ENCODE data around the gene TNFSF9. TPM values are rescaled to one million over a fixed set of nuclear protein-coding genes. Genes with fewer than 3 reads are reported as not detected.
A peak's percentile ranks its signal among the peaks of the same experiment; 100 is the strongest.

TNFSF9 gene
- total RNA-seq, 4 donors from 2014 or later: 1.1 to 1.8 TPM; not detected in 2

DNA sequence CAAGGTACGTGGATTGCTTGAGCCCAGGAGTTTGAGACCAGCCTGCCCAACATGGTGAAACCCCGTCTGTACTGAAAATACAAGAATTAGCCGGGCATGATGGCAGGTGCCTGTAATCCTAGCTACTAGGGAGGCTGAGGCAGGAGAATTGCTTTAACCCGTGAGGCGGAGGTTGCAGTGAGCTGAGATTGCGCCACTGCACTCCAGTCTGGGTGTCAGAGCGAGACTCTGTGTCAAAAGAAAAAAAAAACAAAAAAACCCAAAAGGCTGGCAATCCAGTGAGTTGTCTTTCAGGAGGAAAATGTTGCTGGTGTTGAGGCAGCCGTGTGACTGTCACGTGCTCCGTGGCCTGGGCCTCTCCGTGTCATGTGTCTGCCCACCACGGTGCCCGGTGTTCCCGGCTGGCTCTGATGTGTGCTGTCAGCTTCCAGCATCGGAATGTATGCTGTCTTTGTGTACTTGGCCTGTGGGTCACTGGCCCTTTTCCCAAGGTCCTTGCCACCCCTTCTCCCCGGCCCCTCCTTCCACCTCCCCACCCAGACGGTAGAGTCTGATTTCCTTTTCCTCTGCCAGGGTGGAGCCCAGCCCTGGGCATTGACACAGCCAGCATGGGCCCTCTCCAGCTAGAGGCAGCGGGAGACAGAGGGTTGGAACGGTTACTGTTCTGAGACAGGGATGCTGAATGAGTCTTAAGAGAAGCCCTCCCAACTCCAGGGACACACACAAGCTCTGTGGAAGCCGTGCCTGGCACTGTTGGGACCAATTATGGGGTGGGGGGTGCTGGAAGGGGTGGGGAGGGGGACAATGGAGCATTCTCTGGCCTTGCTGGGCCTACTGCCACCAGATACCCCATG, 21.5 kb upstream of the TNFSF9 start:
- Histone ChIP-seq H3K36me3 (no peaks in the 10 kb centered on the region), H3K27ac (peak overlapping the region; percentile 3 to 79 (median 41)), H3K27me3 (no peaks in the 10 kb centered on the region), H3K4me3 (no peak overlapping the region), H3K4me1 (peaks cover 0 to 5% of the 10 kb centered on the region in 2 donors), H3K9me3 (no peaks in the 10 kb centered on the region)
- DNase-seq: peak; percentile 22 to 56
- peak; percentile 39 to 80 for ATAC-seq
- TF ChIP-seq, protein P1, sequence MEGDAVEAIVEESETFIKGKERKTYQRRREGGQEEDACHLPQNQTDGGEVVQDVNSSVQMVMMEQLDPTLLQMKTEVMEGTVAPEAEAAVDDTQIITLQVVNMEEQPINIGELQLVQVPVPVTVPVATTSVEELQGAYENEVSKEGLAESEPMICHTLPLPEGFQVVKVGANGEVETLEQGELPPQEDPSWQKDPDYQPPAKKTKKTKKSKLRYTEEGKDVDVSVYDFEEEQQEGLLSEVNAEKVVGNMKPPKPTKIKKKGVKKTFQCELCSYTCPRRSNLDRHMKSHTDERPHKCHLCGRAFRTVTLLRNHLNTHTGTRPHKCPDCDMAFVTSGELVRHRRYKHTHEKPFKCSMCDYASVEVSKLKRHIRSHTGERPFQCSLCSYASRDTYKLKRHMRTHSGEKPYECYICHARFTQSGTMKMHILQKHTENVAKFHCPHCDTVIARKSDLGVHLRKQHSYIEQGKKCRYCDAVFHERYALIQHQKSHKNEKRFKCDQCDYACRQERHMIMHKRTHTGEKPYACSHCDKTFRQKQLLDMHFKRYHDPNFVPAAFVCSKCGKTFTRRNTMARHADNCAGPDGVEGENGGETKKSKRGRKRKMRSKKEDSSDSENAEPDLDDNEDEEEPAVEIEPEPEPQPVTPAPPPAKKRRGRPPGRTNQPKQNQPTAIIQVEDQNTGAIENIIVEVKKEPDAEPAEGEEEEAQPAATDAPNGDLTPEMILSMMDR (IDR thresholded peaks at IDR 0.05 in 4 of 5, conservative IDR thresholded peaks at IDR 0.05 in 1 of 5): no peak
- TF ChIP-seq POLR2A (IDR thresholded peaks at IDR 0.05): no peak
- intact Hi-C loops (cut with DNase I; ENCODE audit: low total_unique reads): no loop called here
- in situ Hi-C loops (cut with MboI; ENCODE audit: low sequenced_read_pairs in 4 of 4): loop anchor here in 3 of 4 donors (25.0 kb wide), 2 partner anchors 228 to 353 kb away; partner anchors contain the start of genes GPR108 (in 1 of the 3) and TRIP10 (in 1 of the 3)

DNA sequence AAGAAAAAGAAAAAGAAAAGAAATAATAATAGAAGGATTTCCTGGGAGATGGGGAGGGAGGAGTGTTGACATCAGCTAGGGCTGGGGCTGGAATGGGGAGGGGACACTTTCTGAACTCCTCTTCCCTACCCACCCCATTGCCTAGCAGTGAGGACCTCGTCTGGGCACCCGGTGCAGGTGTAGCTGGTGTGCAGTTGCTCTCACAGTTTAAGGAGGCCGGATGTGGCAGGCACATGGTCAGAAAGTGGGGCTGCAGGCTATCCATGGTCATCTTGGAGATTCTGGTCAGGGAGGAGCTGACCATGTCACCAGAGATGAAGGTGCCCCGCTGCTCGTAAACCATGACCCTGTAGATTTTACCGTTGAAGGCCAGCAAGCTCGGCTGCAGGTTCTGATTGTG, 20.2 kb upstream of the TNFSF9 start:
- no peak for DNase-seq
- Histone ChIP-seq H3K4me3 (no peak overlapping the region), H3K27ac (no peak overlapping the region), H3K4me1 (peaks cover 0 to 5% of the 10 kb centered on the region in 2 donors), H3K36me3 (no peaks in the 10 kb centered on the region), H3K27me3 (no peaks in the 10 kb centered on the region), H3K9me3 (no peaks in the 10 kb centered on the region)
- no peak for ATAC-seq
- TF ChIP-seq POLR2A (IDR thresholded peaks at IDR 0.05): no peak
- TF ChIP-seq, protein P1 (IDR thresholded peaks at IDR 0.05 in 4 of 5, conservative IDR thresholded peaks at IDR 0.05 in 1 of 5): no peak
- intact Hi-C loops (cut with DNase I; ENCODE audit: low total_unique reads): no loop called here
- in situ Hi-C loops (cut with MboI; ENCODE audit: low sequenced_read_pairs in 4 of 4): loop anchor here in 3 of 4 donors (10.0 to 25.0 kb wide), 3 partner anchors 124 to 352 kb away; partner anchors contain the start of genes GPR108 (in 1 of the 3) and TRIP10 (in 1 of the 3)

DNA sequence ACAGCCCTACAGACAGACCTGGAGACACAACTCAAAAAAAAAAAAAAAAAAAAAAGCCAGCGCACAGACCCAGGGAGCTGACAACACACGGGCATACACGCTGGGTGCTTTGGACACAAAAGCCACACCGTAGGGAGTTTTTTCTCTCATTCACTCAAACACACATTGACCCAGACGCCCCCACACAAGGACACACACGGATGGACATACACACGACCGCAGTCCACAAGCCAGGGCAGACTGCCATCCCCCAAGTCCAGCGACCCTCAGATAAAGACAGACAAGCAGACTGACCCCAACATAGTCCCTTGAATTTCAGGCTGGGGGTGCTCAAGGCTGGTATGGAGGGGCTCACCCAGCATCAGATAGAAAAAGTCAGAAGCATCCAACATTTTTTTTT, 16.7 kb upstream of the TNFSF9 start:
- H3K27me3 ChIP-seq: no peaks in the 10 kb centered on the region
- ATAC-seq (no peak), DNase-seq (no peak)
- TF ChIP-seq POLR2A (IDR thresholded peaks at IDR 0.05): no peak
- TF ChIP-seq, protein P1 (IDR thresholded peaks at IDR 0.05 in 4 of 5, conservative IDR thresholded peaks at IDR 0.05 in 1 of 5): no peak
- H3K4me3 ChIP-seq: no peak overlapping the region
- no peaks in the 10 kb centered on the region for H3K36me3 ChIP-seq
- intact Hi-C loops (cut with DNase I; ENCODE audit: low total_unique reads) (no loop called here), in situ Hi-C loops (cut with MboI; ENCODE audit: low sequenced_read_pairs in 4 of 4) (loop anchor here in 3 of 4 donors (10.0 to 25.0 kb wide), 3 partner anchors 121 to 348 kb away; partner anchors contain the start of genes GPR108 (in 1 of the 3) and TRIP10 (in 1 of the 3))
- no peak overlapping the region for H3K27ac ChIP-seq
- H3K4me1 ChIP-seq: peaks cover 2 to 5% of the 10 kb centered on the region in 2 donors
- H3K9me3 ChIP-seq: no peaks in the 10 kb centered on the region

DNA sequence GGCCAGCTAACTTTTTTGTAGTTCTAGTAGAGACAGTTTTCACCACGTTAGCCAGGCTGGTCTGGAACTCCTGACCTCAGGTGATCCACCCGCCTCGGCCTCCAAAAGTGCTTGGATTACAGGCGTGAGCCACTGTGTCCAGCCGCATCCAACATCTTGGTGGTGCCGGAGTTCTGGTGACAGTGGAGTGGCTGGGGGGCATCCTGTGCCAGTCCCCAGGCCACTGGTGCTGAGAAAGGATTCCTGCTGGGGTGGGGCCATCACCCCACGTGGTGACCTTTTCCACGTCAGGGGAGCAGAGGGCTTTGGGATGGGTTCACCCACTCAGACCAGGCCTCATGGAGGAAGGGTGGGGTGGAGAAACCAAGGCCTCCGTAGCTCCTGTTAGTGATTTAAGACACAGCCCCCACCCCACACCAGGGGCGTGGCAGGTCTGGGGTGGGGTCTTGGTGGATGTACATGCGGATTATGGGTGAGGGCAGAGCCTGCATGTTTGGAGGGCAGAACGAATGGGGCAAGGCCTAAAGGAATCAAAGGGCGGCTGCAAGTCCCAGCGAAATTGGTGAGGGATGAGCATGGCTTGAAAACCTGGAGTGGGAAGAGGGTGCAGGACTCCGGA, 15.8 kb upstream of the TNFSF9 start:
- in situ Hi-C loops (cut with MboI; ENCODE audit: low sequenced_read_pairs in 4 of 4) (loop anchor here in 3 of 4 donors (10.0 to 25.0 kb wide), 3 partner anchors 120 to 347 kb away; partner anchors contain the start of genes GPR108 (in 1 of the 3) and TRIP10 (in 1 of the 3)), intact Hi-C loops (cut with DNase I; ENCODE audit: low total_unique reads) (no loop called here)
- Histone ChIP-seq H3K36me3 (no peaks in the 10 kb centered on the region), H3K4me1 (peaks cover 0 to 2% of the 10 kb centered on the region in 2 donors), H3K27ac (no peak overlapping the region), H3K27me3 (no peaks in the 10 kb centered on the region), H3K4me3 (no peak overlapping the region), H3K9me3 (no peaks in the 10 kb centered on the region)
- ATAC-seq (no peak), DNase-seq (no peak)
- TF ChIP-seq, protein P1 (IDR thresholded peaks at IDR 0.05 in 4 of 5, conservative IDR thresholded peaks at IDR 0.05 in 1 of 5): no peak
- no peak for TF ChIP-seq POLR2A (IDR thresholded peaks at IDR 0.05)
